Measurements from ENCODE around the gene PTK7.

Gene PTK7

DNA sequence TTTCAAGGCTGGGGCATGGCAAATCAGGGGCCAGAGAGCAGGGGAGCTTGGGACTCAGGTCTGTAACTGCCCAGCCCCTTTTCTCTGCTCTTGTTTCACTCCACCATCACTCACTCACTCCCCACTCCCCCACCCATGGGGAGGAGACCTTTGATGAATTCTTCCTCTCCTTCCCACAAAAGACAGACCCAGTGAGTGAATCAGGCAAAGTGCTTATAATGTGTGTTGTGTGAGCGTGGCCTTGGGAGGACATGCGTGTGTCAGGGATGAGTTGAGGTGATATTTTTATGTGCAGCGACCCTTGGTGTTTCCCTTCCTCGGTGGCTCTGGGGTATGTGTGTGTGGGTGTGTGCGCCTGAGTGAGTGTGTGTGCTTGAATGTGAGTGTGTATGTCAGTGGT lies 104.9 kb downstream of the PTK7 start:
- DNase-seq (ENCODE audit: low spot score) = no peak

DNA sequence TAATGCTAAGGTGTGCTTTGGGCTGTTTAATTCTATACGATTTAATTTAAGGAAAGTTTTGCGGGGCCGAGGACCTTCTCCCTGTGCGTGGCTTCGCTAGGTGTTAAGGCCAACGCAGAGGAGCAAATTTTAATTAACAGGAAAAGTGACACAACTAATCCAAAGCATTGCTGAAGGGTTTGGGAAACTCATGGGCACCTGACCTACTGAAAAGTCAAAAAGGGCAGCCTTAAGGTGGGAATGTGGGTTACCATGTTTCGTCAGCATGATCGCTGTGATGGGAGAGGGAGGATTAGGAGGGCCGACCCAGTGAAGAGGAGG lies 105.5 kb downstream of the PTK7 start:
- DNase-seq (ENCODE audit: low spot score) = no peak

- peak; percentile 86 for DNase-seq (ENCODE audit: low spot score)
Measured at GRCh38 chr6:43181942-43182860, 106.1 kb downstream of the PTK7 start, which contains the start of gene CUL9. CUL9 (plus strand) TSS chr6:43182196; CDS start chr6:43184311, 2,115 bp downstream.

DNA sequence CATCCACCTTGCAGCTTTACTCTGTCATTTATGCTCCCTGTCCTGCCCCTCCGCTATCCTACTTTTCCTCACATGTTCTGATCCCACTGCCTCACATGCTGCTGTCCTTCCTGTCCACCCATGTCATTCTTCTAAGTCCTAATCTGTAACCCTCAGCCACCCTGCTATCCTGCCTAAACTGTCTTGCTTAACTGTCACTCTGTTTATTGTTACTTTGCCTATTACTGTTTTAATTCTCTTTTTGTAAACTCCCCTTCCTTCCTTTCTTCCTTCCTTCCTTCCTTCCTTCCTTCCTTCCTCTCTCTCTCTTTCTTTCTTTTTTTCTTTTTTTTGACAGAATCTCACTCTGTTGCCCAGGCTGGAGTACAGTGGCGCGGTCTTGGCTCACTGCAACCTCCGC lies 107.3 kb downstream of the PTK7 start:
- DNase-seq (ENCODE audit: low spot score) = no peak

DNA sequence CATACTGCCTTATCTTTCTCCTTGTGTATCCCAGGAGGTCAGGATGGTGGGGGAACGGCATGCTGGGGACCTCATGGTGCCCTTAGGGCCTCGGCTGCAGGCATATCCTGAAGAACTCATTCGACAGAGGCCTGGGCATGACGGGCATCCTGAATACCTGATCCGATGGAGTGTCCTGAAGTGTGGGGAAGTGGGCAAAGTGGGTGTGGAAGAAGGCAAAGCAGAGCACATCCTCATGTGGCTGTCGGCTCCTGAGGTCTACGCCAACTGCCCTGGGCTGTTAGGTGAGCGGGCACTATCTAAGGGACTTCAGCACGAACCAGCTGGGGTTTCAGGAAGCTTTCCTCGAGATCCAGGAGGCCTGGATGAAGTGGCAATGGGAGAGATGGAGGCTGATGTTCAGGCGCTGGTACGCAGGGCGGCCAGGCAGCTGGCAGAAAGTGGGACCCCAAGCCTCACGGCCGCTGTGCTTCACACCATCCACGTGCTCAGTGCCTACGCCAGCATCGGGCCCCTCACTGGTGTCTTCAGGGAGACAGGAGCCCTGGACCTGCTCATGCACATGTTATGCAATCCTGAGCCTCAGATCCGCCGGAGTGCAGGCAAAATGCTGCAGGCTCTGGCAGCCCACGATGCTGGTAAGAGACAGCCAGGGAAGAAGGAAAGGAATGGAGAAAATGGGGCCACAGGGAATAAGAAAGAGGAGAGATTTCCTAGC lies 108.3 kb downstream of the PTK7 start:
- no peak for DNase-seq (ENCODE audit: low spot score)

- DNase-seq (ENCODE audit: low spot score) = no peak
Measured at GRCh38 chr6:43185391-43185985, 109.4 kb downstream of the PTK7 start.

- DNase-seq (ENCODE audit: low spot score) = no peak
Measured at GRCh38 chr6:43186019-43186418, 109.9 kb downstream of the PTK7 start.

- no peak for DNase-seq (ENCODE audit: low spot score)
Measured at GRCh38 chr6:43186706-43187105, 110.6 kb downstream of the PTK7 start.

GRCh38 chr6:43187821-43188220 lies 111.7 kb downstream of the PTK7 start:
- no peak for DNase-seq (ENCODE audit: low spot score)

GRCh38 chr6:43188426-43188825 lies 112.3 kb downstream of the PTK7 start:
- DNase-seq (ENCODE audit: low spot score) = no peak

- no peak for DNase-seq (ENCODE audit: low spot score)
Measured at GRCh38 chr6:43189776-43190304, 113.7 kb downstream of the PTK7 start.

DNA sequence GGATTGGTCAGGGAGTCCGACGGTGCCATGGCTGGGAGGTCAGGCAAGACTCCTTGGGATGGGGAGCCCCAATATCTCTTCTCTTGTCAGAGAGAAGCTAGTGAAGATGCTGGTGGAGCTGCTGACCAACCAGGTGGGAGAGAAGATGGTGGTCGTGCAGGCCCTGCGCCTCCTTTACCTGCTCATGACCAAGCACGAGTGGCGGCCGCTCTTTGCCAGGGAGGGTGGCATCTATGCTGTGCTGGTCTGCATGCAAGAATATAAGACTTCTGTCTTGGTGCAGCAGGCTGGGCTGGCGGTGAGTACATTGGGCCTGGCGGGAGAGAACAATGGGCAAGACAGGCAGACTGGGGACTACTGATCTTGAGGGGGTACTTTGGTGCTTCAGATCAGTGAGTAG lies 116.8 kb downstream of the PTK7 start:
- DNase-seq (ENCODE audit: low spot score) = no peak

DNA sequence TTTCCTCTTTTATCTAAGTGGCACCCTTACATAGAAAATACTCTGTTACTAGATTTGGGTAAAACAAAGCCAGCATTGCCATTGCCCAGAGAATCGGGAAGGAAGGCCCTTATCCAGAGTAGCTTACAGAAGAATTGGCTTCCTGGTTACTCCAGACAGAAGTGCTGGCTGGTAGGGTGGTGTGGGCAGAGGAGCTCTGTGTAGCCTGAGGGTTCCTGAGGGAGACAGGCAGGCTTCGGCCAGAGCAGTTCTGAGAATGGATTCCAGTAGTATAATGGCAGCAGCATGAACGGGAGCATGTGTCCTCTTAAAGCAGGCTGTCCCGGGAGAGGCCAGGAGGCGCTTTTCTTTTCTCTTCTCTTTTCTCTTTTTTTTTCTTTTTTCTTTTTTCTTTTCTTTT lies 117.8 kb downstream of the PTK7 start:
- no peak for DNase-seq (ENCODE audit: low spot score)

GRCh38 chr6:43196337-43196736 lies 120.2 kb downstream of the PTK7 start:
- DNase-seq (ENCODE audit: low spot score) = no peak

- no peak for DNase-seq (ENCODE audit: low spot score)
Measured at GRCh38 chr6:43199912-43200311, 123.8 kb downstream of the PTK7 start.

- DNase-seq (ENCODE audit: low spot score) = no peak
Measured at GRCh38 chr6:43200541-43200940, 124.4 kb downstream of the PTK7 start.

DNA sequence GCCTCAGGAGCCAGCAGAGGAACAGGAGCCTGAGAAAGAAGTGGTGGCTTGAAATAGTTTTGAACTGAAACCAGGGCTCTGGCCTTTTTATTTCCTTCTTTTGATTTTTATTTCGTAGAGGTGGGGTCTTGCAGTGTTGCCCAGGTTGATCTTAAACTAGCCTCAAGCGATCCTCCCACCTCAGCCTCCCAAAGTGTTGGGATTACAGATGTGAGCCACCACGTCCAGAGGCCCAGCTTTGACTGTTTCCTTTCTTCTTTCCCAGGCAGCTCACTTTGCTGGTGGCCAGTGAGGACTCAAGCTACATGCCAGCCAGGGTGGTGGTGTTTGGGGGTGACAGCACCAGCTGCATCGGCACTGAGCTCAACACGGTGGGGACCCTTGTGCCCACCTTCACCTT lies 126.3 kb downstream of the PTK7 start:
- no peak for DNase-seq (ENCODE audit: low spot score)

GRCh38 chr6:43203029-43203717 lies 127.1 kb downstream of the PTK7 start:
- DNase-seq (ENCODE audit: low spot score) = no peak

- no peak for DNase-seq (ENCODE audit: low spot score)
Measured at GRCh38 chr6:43203718-43204095, 127.6 kb downstream of the PTK7 start.

DNA sequence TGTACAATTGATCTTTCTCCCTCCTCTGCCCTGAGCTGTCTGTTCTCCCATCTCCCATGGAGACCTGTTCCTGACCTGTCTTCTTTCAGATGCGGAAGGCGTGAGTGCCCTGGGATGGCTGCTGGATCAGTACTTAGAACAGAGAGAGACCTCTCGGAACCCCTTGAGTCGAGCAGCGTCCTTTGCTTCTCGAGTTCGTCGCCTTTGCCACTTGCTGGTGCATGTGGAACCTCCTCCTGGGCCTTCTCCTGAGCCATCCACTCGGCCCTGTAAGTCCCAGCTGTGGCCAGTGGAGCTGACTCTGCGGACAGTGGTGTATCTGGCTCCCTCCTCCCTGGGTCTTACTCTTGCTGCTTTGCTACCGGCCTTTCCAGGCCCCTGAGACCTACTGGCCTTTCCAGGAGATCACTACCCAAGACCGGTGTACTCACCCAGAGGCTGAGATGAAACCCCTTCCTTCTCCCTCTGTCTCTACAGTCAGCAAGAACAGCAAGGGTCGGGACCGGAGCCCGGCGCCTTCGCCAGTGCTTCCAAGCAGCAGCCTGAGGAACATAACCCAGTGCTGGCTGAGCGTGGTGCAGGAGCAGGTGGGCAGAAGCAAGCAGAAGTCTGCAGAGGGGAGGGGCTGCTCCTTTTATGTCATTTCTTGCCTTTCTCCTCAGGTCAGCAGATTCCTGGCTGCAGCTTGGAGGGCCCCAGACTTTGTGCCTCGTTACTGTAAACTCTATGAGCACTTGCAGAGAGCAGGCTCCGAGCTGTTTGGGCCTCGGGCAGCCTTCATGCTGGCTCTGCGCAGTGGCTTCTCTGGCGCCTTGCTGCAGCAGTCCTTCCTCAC lies 128.4 kb downstream of the PTK7 start:
- no peak for DNase-seq (ENCODE audit: low spot score)

DNA sequence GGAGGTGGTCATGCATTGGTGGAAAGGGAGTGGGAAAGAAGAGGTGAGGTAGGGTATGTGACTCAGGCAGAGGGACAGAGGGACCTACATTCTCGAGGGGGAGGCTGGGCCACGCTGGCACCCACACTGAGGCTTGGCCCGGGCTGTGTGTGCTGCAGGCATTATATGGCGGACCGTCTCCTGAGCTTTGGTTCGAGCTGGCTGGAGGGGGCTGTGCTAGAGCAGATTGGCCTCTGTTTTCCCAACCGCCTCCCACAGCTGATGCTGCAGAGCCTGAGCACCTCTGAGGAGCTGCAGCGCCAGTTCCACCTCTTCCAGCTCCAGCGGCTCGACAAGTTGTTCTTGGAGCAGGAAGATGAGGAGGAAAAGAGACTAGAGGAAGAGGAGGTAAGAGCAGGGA lies 129.7 kb downstream of the PTK7 start:
- no peak for DNase-seq (ENCODE audit: low spot score)
